Gastroesophageal sphincter (tissue), 4 donors: Measurements from ENCODE around the gene MYOF. TPM values are rescaled to one million over a fixed set of nuclear protein-coding genes. Genes with fewer than 3 reads are reported as not detected.
"Not testable (repeated sequence)": the region's sequence is repeated elsewhere in the genome, so short reads cannot be mapped to it uniquely, and the experiment has no call there.

Experiments
- ATAC-seq: fragments of 150-250 bp; one replicate; pipeline ENCODE4 v1.9.1; 2016; ENCODE audit warnings: mild to moderate bottlenecking, moderate library complexity
- H3K27ac ChIP-seq, 4 donors: fragments of 200-600 bp; sonication (generic) in 3 of 4; 1 replicate in 3 of 4; 2 replicates in 1 of 4; pipeline ENCODE4 v1.5.1; 2016 to 2019
- H3K27me3 ChIP-seq: fragments of 200-600 bp; sonication (generic); one replicate; pipeline ENCODE4 v1.5.1; 2019
- H3K36me3 ChIP-seq, 2 donors: fragments of 200-600 bp; sonication (generic); one replicate each; pipeline ENCODE4 v1.5.1; 2019; ENCODE audit warnings: control low read depth in 1 of 2
- H3K4me1 ChIP-seq, 3 donors: fragments of 200-600 bp; sonication (generic); 1 replicate in 2 of 3; 2 replicates in 1 of 3; pipeline ENCODE4 v1.5.1; 2016 to 2019; ENCODE audit warnings: control low read depth in 2 of 3
- H3K4me3 ChIP-seq, 2 donors: fragments of 200-600 bp; sonication (generic); one replicate each; pipeline ENCODE4 v1.5.1; 2019; ENCODE audit warnings: mild to moderate bottlenecking in 1 of 2, moderate library complexity in 1 of 2
- H3K9me3 ChIP-seq, 3 donors: fragments of 200-600 bp; sonication (generic); one replicate each; pipeline ENCODE4 v1.5.1; 2017 to 2019; ENCODE audit warnings: control low read depth in 2 of 3
- EP300 ChIP-seq: sonication (generic); formaldehyde crosslinking; IDR thresholded peaks from one replicate; pipeline ENCODE4 v1.6.1; 2017; ENCODE audit warnings: antibody characterized with exemption, mild to moderate bottlenecking
- POLR2A ChIP-seq, 2 donors: fragments of 450-650 bp; IDR thresholded peaks; one replicate each; pipeline ENCODE4 v1.6.1; 2017; ENCODE audit warnings: antibody characterized with exemption in 2 of 2, mild to moderate bottlenecking in 2 of 2, moderate library complexity in 1 of 2
- POLR2AphosphoS5 ChIP-seq: sonication (generic); formaldehyde crosslinking; IDR thresholded peaks from one replicate; pipeline ENCODE4 v1.6.1; 2017; ENCODE audit warnings: antibody characterized with exemption
- WGBS, 2 donors: methylation state at CpG; one replicate each; pipeline ENCODE4 v1.1.5; 2018; ENCODE audit warnings: low coverage in 1 of 2; 5-methylcytosine and 5-hydroxymethylcytosine counted together
- total RNA-seq, 4 donors: library from RNA; depleted of rRNA; stranded (reverse); fragments of >200 nt; gene quantifications; one replicate each; pipeline ENCODE4 v1.1.0, GENCODE V29; 2016
- TF ChIP-seq, protein P1 (sequence below), 4 experiments: fragments of 200-600 bp in 2 of 4; fragments of 450-650 bp in 2 of 4; sonication (generic) in 1 of 4; IDR thresholded peaks; one replicate each; pipeline ENCODE4 v1.5.1; 2017 to 2019; ENCODE audit warnings: antibody characterized with exemption in 4 of 4, mild to moderate bottlenecking in 2 of 4, moderate library complexity in 2 of 4

The MYOF gene
- total RNA-seq, 4 donors from 2014 or later, result 98.0 to 157 (median 126) TPM

DNA sequence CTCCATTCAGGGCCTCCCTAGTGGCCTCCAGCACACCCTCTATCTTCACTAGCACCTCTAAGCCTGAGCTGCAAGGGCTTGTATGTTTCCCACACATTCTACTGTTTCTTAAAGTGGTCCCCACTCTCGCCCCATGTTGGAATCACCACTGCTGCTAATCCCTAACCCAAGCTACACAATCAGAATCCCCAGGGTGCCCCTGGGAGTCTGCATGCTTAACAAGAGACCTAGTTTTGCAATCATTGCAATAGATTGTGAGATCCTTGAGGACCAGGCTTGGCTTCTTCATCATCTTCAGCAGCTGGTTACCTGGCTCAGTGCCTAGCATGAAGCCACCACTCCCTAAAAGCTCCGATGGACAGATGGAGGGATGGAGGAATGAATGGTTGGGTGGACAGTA is 113.9 kb downstream of the MYOF start:
- WGBS, 2 donors, result 71 to 100% methylated on average over 1 of the region's 2 CpGs
- Histone ChIP-seq H3K4me1 (no peaks in the 10 kb centered on the region), H3K27me3 (no peaks in the 10 kb centered on the region), H3K9me3 (no peaks in the 10 kb centered on the region), H3K27ac (no peak overlapping the region), H3K36me3 (peaks cover 7 to 100% of the 10 kb centered on the region in 2 donors), H3K4me3 (no peak overlapping the region)
- peak; percentile 47 for ATAC-seq
- TF ChIP-seq POLR2A (IDR thresholded peaks at IDR 0.05), result no peak
- TF ChIP-seq, protein P1, sequence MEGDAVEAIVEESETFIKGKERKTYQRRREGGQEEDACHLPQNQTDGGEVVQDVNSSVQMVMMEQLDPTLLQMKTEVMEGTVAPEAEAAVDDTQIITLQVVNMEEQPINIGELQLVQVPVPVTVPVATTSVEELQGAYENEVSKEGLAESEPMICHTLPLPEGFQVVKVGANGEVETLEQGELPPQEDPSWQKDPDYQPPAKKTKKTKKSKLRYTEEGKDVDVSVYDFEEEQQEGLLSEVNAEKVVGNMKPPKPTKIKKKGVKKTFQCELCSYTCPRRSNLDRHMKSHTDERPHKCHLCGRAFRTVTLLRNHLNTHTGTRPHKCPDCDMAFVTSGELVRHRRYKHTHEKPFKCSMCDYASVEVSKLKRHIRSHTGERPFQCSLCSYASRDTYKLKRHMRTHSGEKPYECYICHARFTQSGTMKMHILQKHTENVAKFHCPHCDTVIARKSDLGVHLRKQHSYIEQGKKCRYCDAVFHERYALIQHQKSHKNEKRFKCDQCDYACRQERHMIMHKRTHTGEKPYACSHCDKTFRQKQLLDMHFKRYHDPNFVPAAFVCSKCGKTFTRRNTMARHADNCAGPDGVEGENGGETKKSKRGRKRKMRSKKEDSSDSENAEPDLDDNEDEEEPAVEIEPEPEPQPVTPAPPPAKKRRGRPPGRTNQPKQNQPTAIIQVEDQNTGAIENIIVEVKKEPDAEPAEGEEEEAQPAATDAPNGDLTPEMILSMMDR (IDR thresholded peaks at IDR 0.05), result no peak
- TF ChIP-seq POLR2AphosphoS5, result no peak
- no peak for TF ChIP-seq EP300

DNA sequence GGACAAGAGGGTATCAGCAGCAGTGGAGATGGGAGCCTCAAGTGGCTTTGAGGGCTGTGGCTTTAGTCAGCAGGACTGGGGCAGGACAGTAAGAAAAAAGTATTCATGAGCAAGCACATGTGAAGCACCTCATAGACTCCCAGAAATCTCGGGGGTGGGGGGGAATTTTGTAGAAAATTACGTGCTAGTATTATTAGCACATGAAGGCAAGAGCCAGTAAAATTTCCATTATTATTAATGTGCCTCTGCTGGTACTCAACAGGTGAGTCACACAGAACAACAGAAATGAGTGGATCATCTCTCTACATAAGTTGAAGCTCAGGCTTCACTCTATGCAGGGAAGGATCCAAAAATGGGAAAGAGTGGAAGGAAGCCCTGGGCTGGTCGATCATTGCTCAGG is 114.5 kb downstream of the MYOF start:
- 60 to 72% methylated on average over 1 to 2 of the region's 3 CpGs for WGBS, 2 donors
- Histone ChIP-seq H3K36me3 (peaks cover 7 to 100% of the 10 kb centered on the region in 2 donors), H3K27me3 (no peaks in the 10 kb centered on the region), H3K4me3 (no peak overlapping the region), H3K9me3 (no peaks in the 10 kb centered on the region), H3K4me1 (no peaks in the 10 kb centered on the region), H3K27ac (no peak overlapping the region)
- no peak for ATAC-seq
- no peak for TF ChIP-seq POLR2AphosphoS5
- TF ChIP-seq, protein P1 (IDR thresholded peaks at IDR 0.05), result no peak
- TF ChIP-seq EP300, result no peak
- TF ChIP-seq POLR2A (IDR thresholded peaks at IDR 0.05), result no peak

DNA sequence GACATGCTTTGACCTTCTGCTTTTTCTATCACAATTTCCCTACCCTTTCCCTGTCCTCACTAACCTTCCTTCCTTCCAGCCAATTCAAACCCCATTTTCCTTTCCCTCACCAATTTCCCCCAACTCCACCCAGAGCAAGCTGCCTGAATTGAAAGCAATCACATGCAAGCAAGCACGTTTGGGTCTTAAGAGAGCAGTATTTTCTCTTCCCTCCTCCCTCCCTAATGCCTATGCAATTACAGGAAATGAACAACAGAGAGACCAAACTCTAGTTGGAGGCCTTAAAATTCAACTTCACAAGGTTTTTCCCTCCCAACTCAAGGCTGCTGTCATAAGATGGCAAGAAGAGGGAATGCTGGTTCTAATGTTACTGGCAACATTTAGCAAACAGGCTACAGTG is 117.2 kb downstream of the MYOF start:
- peaks cover 8 to 100% of the 10 kb centered on the region in 2 donors for H3K36me3 ChIP-seq
- no peaks in the 10 kb centered on the region for H3K27me3 ChIP-seq
- no peak overlapping the region for H3K4me3 ChIP-seq
- H3K27ac ChIP-seq, result no peak overlapping the region
- no peaks in the 10 kb centered on the region for H3K9me3 ChIP-seq
- no peaks in the 10 kb centered on the region for H3K4me1 ChIP-seq
- no peak for ATAC-seq
- 14 to 20% methylated on average over 1 of the region's 1 CpG for whole genome bisulfite sequencing, 2 donors
- TF ChIP-seq POLR2AphosphoS5 (no peak), POLR2A (IDR thresholded peaks at IDR 0.05) (no peak), EP300 (no peak)
- TF ChIP-seq, protein P1 (IDR thresholded peaks at IDR 0.05), result no peak

DNA sequence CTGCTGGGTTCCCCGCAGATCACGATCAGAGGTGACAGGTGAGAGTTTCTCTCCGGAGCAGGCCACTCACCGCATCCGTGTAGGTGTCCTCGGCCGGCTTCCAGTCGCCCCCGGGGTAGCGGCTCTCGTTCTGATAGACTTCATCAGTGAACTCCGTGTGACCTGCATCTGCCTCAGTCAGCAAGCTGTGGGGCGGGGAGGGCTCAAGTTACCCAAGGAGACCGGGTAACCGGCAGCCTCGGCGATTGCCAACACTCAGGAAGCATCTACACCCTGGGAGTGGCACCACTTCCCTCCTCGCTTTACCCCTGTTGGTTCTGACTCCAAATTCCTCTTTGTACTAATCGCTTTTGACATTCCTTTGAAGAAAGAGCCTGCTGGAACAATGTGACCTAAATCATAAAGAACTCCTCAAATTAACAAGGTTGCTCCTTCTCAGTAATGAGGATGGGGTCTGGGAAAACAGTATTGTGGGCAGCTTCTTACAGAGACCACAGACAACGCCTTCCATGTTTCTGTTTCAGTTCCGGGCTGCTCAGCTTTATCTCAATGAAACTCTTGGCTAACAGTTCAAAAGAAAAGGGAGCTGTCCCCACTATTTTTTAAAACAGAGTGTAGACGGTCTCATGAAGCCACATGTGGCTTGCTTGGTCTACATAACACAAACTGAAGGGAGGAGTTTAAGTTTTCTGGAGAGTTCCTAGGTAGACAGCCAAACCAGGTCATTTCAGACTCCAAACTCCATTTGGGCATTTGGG is 118.1 kb downstream of the MYOF start:
- Histone ChIP-seq H3K4me3 (no peak overlapping the region), H3K27ac (no peak overlapping the region), H3K27me3 (no peaks in the 10 kb centered on the region), H3K4me1 (no peaks in the 10 kb centered on the region), H3K36me3 (peaks cover 8 to 100% of the 10 kb centered on the region in 2 donors), H3K9me3 (no peaks in the 10 kb centered on the region)
- TF ChIP-seq POLR2AphosphoS5, result no peak
- TF ChIP-seq EP300, result no peak
- TF ChIP-seq, protein P1 (IDR thresholded peaks at IDR 0.05), result no peak
- TF ChIP-seq POLR2A (IDR thresholded peaks at IDR 0.05), result no peak
- WGBS, 2 donors, result 60 to 80% methylated on average over 3 to 11 of the region's 22 CpGs
- ATAC-seq, result peak; percentile 79

DNA sequence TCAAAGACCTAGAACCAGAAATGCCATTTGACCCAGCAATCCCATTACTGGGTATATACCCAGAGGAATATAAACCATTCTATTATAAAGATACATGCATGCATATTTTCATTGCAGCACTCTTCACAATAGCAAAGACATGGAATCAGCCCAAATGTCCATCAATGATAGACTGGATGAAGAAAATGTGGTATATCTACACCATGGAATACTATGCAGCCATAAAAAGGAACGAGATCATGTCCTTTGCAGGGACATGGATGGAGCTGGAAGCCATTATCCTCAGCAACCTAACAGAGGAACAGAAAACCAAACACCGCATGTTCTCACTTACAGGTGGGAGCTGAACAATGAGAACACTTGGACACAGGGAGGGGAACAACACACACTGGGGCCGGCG is 123.7 kb downstream of the MYOF start:
- H3K27me3 ChIP-seq, H3K4me1 ChIP-seq, ATAC-seq, H3K4me3 ChIP-seq, H3K9me3 ChIP-seq, H3K27ac ChIP-seq: not testable (repeated sequence)
- peaks cover 19 to 99% of the 10 kb centered on the region in 2 donors for H3K36me3 ChIP-seq
- WGBS, 2 donors, result 71% methylated on average over 1 of the region's 4 CpGs; no CpG with 5 or more reads in 1 of the 2 donors
